Measurements from ENCODE around the gene C1QBP.

C1QBP gene

GRCh38 chr17:5466295-5466694 lies 27.3 kb upstream of the C1QBP start:
- no peak for DNase-seq
- TF ChIP-seq CTCF (IDR thresholded peaks at IDR 0.05), result no peak
- Mint-ChIP-seq H3K4me1 (peaks cover 38% of the 10 kb centered on the region), H3K9me3 (no peaks in the 10 kb centered on the region), H3K36me3 (ENCODE audit: low read depth) (peaks cover 20% of the 10 kb centered on the region), H3K27ac (peak overlapping the region; percentile 46), H3K4me3 (peak overlapping the region; percentile 93), H3K27me3 (ENCODE audit: low read depth, poor library complexity) (peaks cover 3% of the 10 kb centered on the region)

GRCh38 chr17:5464717-5465507 lies 26.0 kb upstream of the C1QBP start:
- TF ChIP-seq CTCF (IDR thresholded peaks at IDR 0.05), result no peak
- Mint-ChIP-seq H3K27ac (peak overlapping the region; percentile 54), H3K9me3 (no peaks in the 10 kb centered on the region), H3K27me3 (ENCODE audit: low read depth, poor library complexity) (peaks cover 3% of the 10 kb centered on the region), H3K36me3 (ENCODE audit: low read depth) (peaks cover 29% of the 10 kb centered on the region), H3K4me3 (no peak overlapping the region), H3K4me1 (peaks cover 38% of the 10 kb centered on the region)
- no peak for DNase-seq

GRCh38 chr17:5446786-5447185 lies 7.8 kb upstream of the C1QBP start:
- H3K27me3 Mint-ChIP-seq (ENCODE audit: low read depth, poor library complexity), result no peaks in the 10 kb centered on the region
- H3K4me1 Mint-ChIP-seq, result no peaks in the 10 kb centered on the region
- peaks cover 80% of the 10 kb centered on the region for H3K36me3 Mint-ChIP-seq (ENCODE audit: low read depth)

GRCh38 chr17:5444209-5444608 lies 5.3 kb upstream of the C1QBP start:
- no peak for TF ChIP-seq CTCF (IDR thresholded peaks at IDR 0.05)
- Mint-ChIP-seq H3K4me3 (no peak overlapping the region), H3K27me3 (ENCODE audit: low read depth, poor library complexity) (no peaks in the 10 kb centered on the region), H3K9me3 (no peaks in the 10 kb centered on the region), H3K36me3 (ENCODE audit: low read depth) (peaks cover 66% of the 10 kb centered on the region), H3K4me1 (peaks cover 10% of the 10 kb centered on the region), H3K27ac (no peak overlapping the region)
- no peak for DNase-seq

More at GRCh38 chr17:5446786-5447185, 7.8 kb upstream of the C1QBP start:
- Mint-ChIP-seq H3K9me3 (no peaks in the 10 kb centered on the region), H3K27ac (no peak overlapping the region), H3K4me3 (no peak overlapping the region)
- DNase-seq, result no peak
- TF ChIP-seq CTCF (IDR thresholded peaks at IDR 0.05), result no peak

GRCh38 chr17:5443728-5444127 lies 4.8 kb upstream of the C1QBP start:
- DNase-seq, result no peak
- H3K4me3 Mint-ChIP-seq, result no peak overlapping the region
- H3K9me3 Mint-ChIP-seq, result no peaks in the 10 kb centered on the region
- H3K36me3 Mint-ChIP-seq (ENCODE audit: low read depth), result peaks cover 62% of the 10 kb centered on the region
- H3K27me3 Mint-ChIP-seq (ENCODE audit: low read depth, poor library complexity), result no peaks in the 10 kb centered on the region
- no peak for TF ChIP-seq CTCF (IDR thresholded peaks at IDR 0.05)
- H3K27ac Mint-ChIP-seq, result no peak overlapping the region
- H3K4me1 Mint-ChIP-seq, result peaks cover 10% of the 10 kb centered on the region

GRCh38 chr17:5439446-5439764 lies 450 bp upstream of the C1QBP start:
- DNase-seq, result no peak
- no peaks in the 10 kb centered on the region for H3K27me3 Mint-ChIP-seq (ENCODE audit: low read depth, poor library complexity)
- peak; percentile 28 for TF ChIP-seq CTCF (IDR thresholded peaks at IDR 0.05)
- peak overlapping the region; percentile 89 for H3K4me3 Mint-ChIP-seq
- peaks cover 35% of the 10 kb centered on the region for H3K4me1 Mint-ChIP-seq
- H3K9me3 Mint-ChIP-seq, result no peaks in the 10 kb centered on the region
- peaks cover 60% of the 10 kb centered on the region for H3K36me3 Mint-ChIP-seq (ENCODE audit: low read depth)
- H3K27ac Mint-ChIP-seq, result peak overlapping the region; percentile 85

Data from nephron progenitor cell (in vitro differentiated cells).